Activated CD8-positive, alpha-beta memory T cell treated with anti-CD3 and anti-CD28 coated beads, Interleukin-2, amount 50 U/mL, for 1 hour (primary cell): ENCODE measurements around the gene DPP6.

ENCODE experiments used
- DNase-seq: peaks from one replicate; pipeline ENCODE4 v3.0.0-alpha.2; 2020; ENCODE audit errors: extremely low read depth

DPP6 gene

DNA sequence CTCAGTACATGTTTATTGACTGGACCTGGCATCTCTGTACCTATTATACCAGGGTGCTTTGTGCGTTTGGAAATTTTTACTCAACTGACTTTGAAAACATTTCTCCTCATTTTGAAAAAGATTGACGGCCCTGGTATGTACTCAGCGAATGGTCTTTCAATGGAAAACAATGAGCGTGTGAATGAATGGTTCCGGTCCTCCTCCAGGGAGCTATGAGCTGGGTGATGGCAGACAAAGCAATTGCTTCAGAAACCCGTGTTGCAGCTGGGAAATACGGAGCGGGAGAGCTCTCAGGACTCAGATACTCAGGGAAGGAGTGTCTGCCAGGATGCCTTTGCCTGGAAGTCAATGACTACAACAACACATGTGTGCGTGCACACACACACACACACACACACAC is 824.8 kb downstream of the DPP6 start:
- no peak for DNase-seq

DNA sequence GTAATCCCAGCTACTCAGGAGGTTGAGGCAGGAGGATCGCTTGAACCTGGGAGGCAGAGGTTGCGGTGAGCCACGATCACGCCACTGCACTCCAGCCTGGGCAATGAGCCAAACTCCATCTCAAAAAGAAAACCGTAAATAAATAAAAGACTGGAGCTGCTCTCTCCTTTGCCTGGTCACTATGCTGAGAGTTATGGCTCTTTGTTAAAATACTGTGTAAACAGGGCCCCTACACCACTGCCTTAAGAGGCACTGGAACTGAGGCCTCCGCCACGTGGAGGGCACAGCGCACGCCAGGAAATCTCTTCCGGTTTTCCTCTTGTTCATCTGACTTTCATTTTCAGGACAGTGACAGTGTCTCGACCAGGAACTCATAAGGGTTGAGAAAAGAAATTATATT is 827.4 kb downstream of the DPP6 start:
- no peak for DNase-seq

DNA sequence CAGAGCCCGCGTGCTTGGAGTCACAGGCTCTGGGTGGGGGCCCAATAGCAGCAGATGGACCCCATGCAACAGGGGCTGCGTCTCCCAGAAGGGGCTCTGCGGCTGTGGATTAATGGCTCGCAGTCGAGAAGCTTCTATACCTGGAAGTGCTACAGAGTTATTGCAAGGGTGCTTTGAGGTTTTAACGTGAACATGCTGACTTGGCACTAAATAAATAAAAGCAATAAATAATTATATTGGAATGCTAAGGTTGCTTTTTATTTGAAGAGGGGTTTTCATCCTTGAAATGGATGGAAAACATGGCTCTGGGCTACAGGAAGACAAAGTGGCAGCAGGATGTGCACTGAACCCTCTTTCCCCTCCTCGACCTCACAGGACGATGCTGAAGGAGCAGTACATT is 828.3 kb downstream of the DPP6 start:
- no peak for DNase-seq

- DNase-seq, result no peak
Measured at GRCh38 chr7:154881026-154881425, 828.8 kb downstream of the DPP6 start.

GRCh38 chr7:154881526-154881925 is 829.3 kb downstream of the DPP6 start:
- DNase-seq, result no peak

GRCh38 chr7:154882931-154883474 is 830.8 kb downstream of the DPP6 start:
- DNase-seq, result no peak

- DNase-seq, result no peak
Measured at GRCh38 chr7:154884348-154884920, 832.2 kb downstream of the DPP6 start.

GRCh38 chr7:154886591-154886990 is 834.4 kb downstream of the DPP6 start:
- DNase-seq, result no peak

GRCh38 chr7:154888690-154889089 is 836.5 kb downstream of the DPP6 start:
- no peak for DNase-seq

DNA sequence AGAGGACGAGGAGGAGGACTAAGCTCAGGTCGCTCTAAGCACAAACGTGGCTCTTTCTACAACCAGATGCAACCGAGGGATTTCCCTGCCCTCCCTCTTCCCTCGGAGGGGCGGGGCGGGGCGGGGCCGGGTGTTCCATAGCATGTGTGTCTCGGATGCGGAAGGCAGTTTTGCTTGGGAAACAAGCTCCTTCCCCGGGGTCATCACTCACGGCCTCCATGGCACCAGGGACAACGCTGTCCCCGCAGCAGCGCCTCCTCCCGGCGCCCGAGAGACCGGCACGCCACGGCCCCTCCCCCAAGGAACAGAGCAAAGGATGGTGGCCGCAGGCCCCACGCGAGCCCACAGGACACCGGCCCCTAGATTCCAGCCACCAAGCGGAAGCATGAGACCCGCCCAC is 840.3 kb downstream of the DPP6 start:
- DNase-seq, result no peak

GRCh38 chr7:154896076-154896475 is 843.9 kb downstream of the DPP6 start:
- no peak for DNase-seq

- DNase-seq, result no peak
Measured at GRCh38 chr7:154898973-154899855, 847.0 kb downstream of the DPP6 start.

DNA sequence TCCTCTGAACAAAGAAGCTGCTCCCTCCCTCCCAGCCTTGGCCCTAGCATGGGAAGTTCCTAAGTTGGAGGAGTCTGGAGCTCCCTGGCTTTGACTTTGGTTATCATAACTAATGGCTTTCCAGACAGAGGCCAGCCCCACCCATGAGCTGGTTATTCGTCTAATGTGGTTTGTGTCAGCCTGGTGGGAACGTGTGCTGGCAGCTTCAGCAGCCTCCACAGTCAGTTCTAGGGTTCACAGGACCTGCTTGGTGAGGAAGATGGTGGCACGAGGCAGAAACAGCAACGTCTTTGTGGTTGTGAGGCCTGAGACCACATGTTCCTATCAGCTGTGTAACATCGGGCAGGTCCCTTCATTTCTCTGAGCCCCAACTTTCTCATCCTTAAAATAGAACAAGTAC is 847.7 kb downstream of the DPP6 start:
- no peak for DNase-seq

- no peak for DNase-seq
Measured at GRCh38 chr7:154902600-154903082, 850.4 kb downstream of the DPP6 start.

GRCh38 chr7:154903083-154903731 is 851.0 kb downstream of the DPP6 start:
- no peak for DNase-seq

- no peak for DNase-seq
Measured at GRCh38 chr7:154905146-154905545, 852.9 kb downstream of the DPP6 start.

- DNase-seq, result no peak
Measured at GRCh38 chr7:154905615-154906014, 853.4 kb downstream of the DPP6 start.

DNA sequence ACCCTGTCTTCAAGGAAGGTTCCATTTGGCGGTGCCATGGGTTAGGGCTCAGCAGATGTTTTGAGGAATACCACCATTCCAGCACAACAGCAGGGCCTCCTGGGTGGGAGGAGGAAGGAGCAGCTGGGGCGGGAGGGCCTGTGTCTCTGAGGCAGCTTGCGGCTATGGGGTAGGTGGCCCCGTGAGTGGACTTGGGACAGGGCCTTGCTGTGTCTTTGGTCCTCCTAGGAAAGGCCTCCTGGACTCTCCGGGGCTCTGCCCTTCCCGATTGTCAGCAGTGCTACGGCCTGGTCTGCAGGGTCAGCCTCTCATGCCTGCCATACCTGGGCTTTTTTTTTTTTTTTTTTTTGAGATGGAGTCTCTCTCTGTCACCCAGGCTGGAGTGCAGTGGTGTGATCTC is 854.0 kb downstream of the DPP6 start:
- no peak for DNase-seq

- no peak for DNase-seq
Measured at GRCh38 chr7:154906736-154907355, 854.6 kb downstream of the DPP6 start.

DNA sequence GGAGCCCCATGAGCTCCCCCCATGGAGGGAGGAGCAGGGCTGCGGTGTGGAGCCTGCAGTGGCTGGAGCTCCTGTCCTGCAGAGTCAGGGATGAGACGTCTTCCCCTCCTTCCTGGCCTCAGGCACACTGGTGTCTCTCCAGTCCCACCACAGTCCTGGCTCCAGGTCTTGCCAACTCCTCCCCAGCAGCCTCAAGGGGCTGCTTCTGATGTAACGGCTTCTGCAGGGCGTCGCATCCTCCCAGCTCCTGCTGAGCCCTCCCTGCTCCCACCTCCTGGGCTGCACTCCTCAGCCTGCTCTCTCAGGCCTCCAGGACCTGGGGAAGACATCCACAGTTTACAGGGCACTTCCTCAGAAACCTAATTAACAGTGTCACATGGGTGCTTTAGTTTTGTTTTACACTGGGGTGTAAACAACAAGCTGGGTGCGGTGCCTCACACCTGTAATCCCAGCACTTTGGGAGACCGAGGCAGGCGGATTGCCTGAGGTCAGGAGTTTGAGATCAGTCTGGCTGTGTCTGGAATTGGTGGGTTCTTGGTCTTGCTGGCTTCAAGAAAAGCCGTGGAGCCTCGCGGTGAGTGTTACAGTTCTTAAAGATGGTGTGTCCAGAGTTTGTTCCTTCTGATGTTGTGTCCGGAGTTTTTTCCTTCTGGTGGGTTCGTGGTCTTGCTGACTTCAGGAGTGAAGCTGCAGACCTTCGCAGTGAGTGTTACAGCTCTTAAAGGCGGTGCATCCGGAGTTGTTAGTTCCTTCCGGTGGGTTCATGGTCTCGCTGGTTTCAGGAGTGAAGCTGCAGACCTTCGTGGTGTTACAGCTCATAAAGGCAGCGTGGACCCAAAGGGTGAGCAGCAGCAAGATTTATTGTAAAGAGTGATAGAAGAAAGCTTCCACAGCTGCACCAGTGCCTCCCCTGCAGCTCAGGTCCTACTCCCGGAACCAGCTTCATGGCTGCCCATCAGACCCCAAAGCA is 855.7 kb downstream of the DPP6 start:
- DNase-seq, result no peak
